HS-5 (cell line): Measurements from ENCODE around the gene SH3PXD2A.
"Not testable (repeated sequence)": the region's sequence is repeated elsewhere in the genome, so short reads cannot be mapped to it uniquely, and the experiment has no call there.

Experiments
- DNase-seq: peaks from one replicate; pipeline ENCODE4 v3.0.0-alpha.2; 2012; ENCODE audit warnings: low read depth

The SH3PXD2A gene

GRCh38 chr10:103765168-103765567 lies 90.2 kb downstream of the SH3PXD2A start:
- peak; percentile 36 for DNase-seq

GRCh38 chr10:103764296-103765088 lies 90.9 kb downstream of the SH3PXD2A start:
- no peak for DNase-seq

- DNase-seq: no peak
Observed at GRCh38 chr10:103763374-103764202, 91.8 kb downstream of the SH3PXD2A start.

GRCh38 chr10:103762916-103763315 lies 92.5 kb downstream of the SH3PXD2A start:
- no peak for DNase-seq

GRCh38 chr10:103762162-103762561 lies 93.2 kb downstream of the SH3PXD2A start:
- DNase-seq: no peak

GRCh38 chr10:103761075-103761920 lies 94.1 kb downstream of the SH3PXD2A start:
- no peak for DNase-seq

- not testable (repeated sequence) for DNase-seq
Observed at GRCh38 chr10:103760233-103760632, 95.1 kb downstream of the SH3PXD2A start.

GRCh38 chr10:103759100-103759781 lies 96.1 kb downstream of the SH3PXD2A start:
- no peak for DNase-seq

GRCh38 chr10:103758294-103758681 lies 97.1 kb downstream of the SH3PXD2A start:
- no peak for DNase-seq

GRCh38 chr10:103757531-103758293 lies 97.7 kb downstream of the SH3PXD2A start:
- DNase-seq: no peak

- no peak for DNase-seq
Observed at GRCh38 chr10:103756277-103756869, 99.0 kb downstream of the SH3PXD2A start.

- DNase-seq: no peak
Observed at GRCh38 chr10:103752680-103753248, 102.6 kb downstream of the SH3PXD2A start.

GRCh38 chr10:103751667-103752290 lies 103.6 kb downstream of the SH3PXD2A start:
- DNase-seq: no peak

GRCh38 chr10:103750836-103751235 lies 104.5 kb downstream of the SH3PXD2A start:
- no peak for DNase-seq

GRCh38 chr10:103749779-103750178 lies 105.6 kb downstream of the SH3PXD2A start:
- DNase-seq: no peak

GRCh38 chr10:103748020-103748419 lies 107.4 kb downstream of the SH3PXD2A start:
- DNase-seq: no peak

- no peak for DNase-seq
Observed at GRCh38 chr10:103747193-103747865, 108.0 kb downstream of the SH3PXD2A start.

- DNase-seq: no peak
Observed at GRCh38 chr10:103746598-103746997, 108.8 kb downstream of the SH3PXD2A start.
